Measurements from ENCODE around the gene PLXNA2.

The PLXNA2 gene

GRCh38 chr1:207991583-207992026, 252.6 kb downstream of the PLXNA2 start:
- DNase-seq (ENCODE audit: low read depth): no peak

- no peak for DNase-seq (ENCODE audit: low read depth)
Observed at GRCh38 chr1:207990876-207991582, 253.2 kb downstream of the PLXNA2 start.

GRCh38 chr1:207990455-207990854, 253.7 kb downstream of the PLXNA2 start:
- no peak for DNase-seq (ENCODE audit: low read depth)

GRCh38 chr1:207988326-207989165, 255.6 kb downstream of the PLXNA2 start:
- no peak for DNase-seq (ENCODE audit: low read depth)

- DNase-seq (ENCODE audit: low read depth): no peak
Observed at GRCh38 chr1:207987164-207987563, 257.0 kb downstream of the PLXNA2 start.

GRCh38 chr1:207985996-207986395, 258.2 kb downstream of the PLXNA2 start:
- no peak for DNase-seq (ENCODE audit: low read depth)

GRCh38 chr1:207984831-207985572, 259.2 kb downstream of the PLXNA2 start:
- no peak for DNase-seq (ENCODE audit: low read depth)

GRCh38 chr1:207983044-207983635, 261.0 kb downstream of the PLXNA2 start:
- no peak for DNase-seq (ENCODE audit: low read depth)

GRCh38 chr1:207981976-207982375, 262.2 kb downstream of the PLXNA2 start:
- DNase-seq (ENCODE audit: low read depth): no peak

GRCh38 chr1:207978441-207978840, 265.7 kb downstream of the PLXNA2 start:
- no peak for DNase-seq (ENCODE audit: low read depth)

GRCh38 chr1:207977876-207978275, 266.3 kb downstream of the PLXNA2 start:
- DNase-seq (ENCODE audit: low read depth): no peak

- DNase-seq (ENCODE audit: low read depth): no peak
Observed at GRCh38 chr1:207973898-207974568, 270.2 kb downstream of the PLXNA2 start.

GRCh38 chr1:207972337-207972736, 271.8 kb downstream of the PLXNA2 start:
- DNase-seq (ENCODE audit: low read depth): no peak
